Common myeloid progenitor, CD34-positive (primary cell): ENCODE results near the gene PRR14L.
A peak's percentile ranks its signal among the peaks of the same experiment; 100 is the strongest.

ENCODE experiments used
- CTCF ChIA-PET: fragments of 350-600 bp; sonication (Branson Sonifier 250); formaldehyde crosslinking; loops from one replicate; lab custom pipeline; 2021; ENCODE audit warnings: antibody characterized with exemption; lab: Charles Lee
- POLR2A ChIA-PET: fragments of 350-600 bp; sonication (Branson Sonifier 250); formaldehyde crosslinking; loops from one replicate; lab custom pipeline; 2021; ENCODE audit warnings: antibody characterized with exemption; lab: Charles Lee
- DNase-seq, 3 donors: peaks; one replicate each; pipeline versions ENCODE4 v3.0.0 to v3.0.0-alpha.2; 2013
- H3K27ac ChIP-seq, 2 experiments: 1 replicate in 1 of 2; 2 replicates in 1 of 2; pipeline ENCODE4 v1.7.0; 2013; ENCODE audit warnings: inconsistent platforms in 2 of 2, low read length in 2 of 2, mild to moderate bottlenecking in 2 of 2, low read depth in 1 of 2, moderate library complexity in 1 of 2; ENCODE audit not compliant: severe bottlenecking in 2 of 2, insufficient read depth in 1 of 2, poor library complexity in 1 of 2
- H3K27me3 ChIP-seq, 5 experiments: replicated peaks in 2 of 5; 1 replicate in 3 of 5; 2 replicates in 2 of 5; pipeline versions ENCODE4 v1.6.1 to v1.7.0; 2013; ENCODE audit warnings: low read length in 4 of 5, mild to moderate bottlenecking in 2 of 5, moderate library complexity in 2 of 5, inconsistent platforms in 1 of 5; ENCODE audit not compliant: insufficient read depth in 5 of 5, control insufficient read depth in 4 of 5
- H3K36me3 ChIP-seq, 4 experiments: 1 replicate in 2 of 4; 2 replicates in 2 of 4; pipeline versions ENCODE4 v1.6.1 to v1.7.0; 2013; ENCODE audit warnings: low read length in 3 of 4, control low read depth in 1 of 4, mild to moderate bottlenecking in 1 of 4; ENCODE audit not compliant: control insufficient read depth in 4 of 4, insufficient read depth in 4 of 4
- H3K4me1 ChIP-seq, 4 experiments: 1 replicate in 3 of 4; 2 replicates in 1 of 4; pipeline versions ENCODE4 v1.6.1 to v1.7.1; 2013; ENCODE audit warnings: low read length in 3 of 4, mild to moderate bottlenecking in 3 of 4, control low read depth in 1 of 4, inconsistent platforms in 1 of 4, moderate library complexity in 1 of 4; ENCODE audit not compliant: control insufficient read depth in 4 of 4, insufficient read depth in 4 of 4; ENCODE audit errors: control extremely low read depth in 1 of 4
- H3K4me3 ChIP-seq, 7 experiments: 1 replicate in 4 of 7; 2 replicates in 3 of 7; pipeline versions ENCODE4 v1.5.1 to v1.7.0; 2013; ENCODE audit warnings: mild to moderate bottlenecking in 7 of 7, low read length in 6 of 7, moderate library complexity in 6 of 7, inconsistent platforms in 2 of 7, low read depth in 2 of 7, control low read depth in 1 of 7; ENCODE audit not compliant: insufficient read depth in 4 of 7, control insufficient read depth in 1 of 7; ENCODE audit errors: extremely low read depth in 1 of 7
- H3K9me3 ChIP-seq, 5 experiments: 1 replicate in 4 of 5; 2 replicates in 1 of 5; pipeline versions ENCODE4 v1.6.1 to v1.7.1; 2013; ENCODE audit warnings: low read length in 4 of 5, mild to moderate bottlenecking in 2 of 5, inconsistent platforms in 1 of 5, low read depth in 1 of 5, moderate library complexity in 1 of 5; ENCODE audit not compliant: control insufficient read depth in 4 of 5, insufficient read depth in 2 of 5; ENCODE audit errors: control extremely low read depth in 1 of 5
- WGBS: methylation state at CpG from one replicate; pipeline ENCODE4 v1.1.5; 2013; ENCODE audit not compliant: insufficient coverage; 5-methylcytosine and 5-hydroxymethylcytosine counted together

The PRR14L gene

GRCh38 chr22:31683181-31684105 lies 66.5 kb downstream of the PRR14L start:
- Histone ChIP-seq H3K9me3 (no peaks in the 10 kb centered on the region), H3K27ac (no peak overlapping the region), H3K4me3 (no peak overlapping the region), H3K27me3 (no peaks in the 10 kb centered on the region), H3K36me3 (peaks cover 7 to 55% (median 39%) of the 10 kb centered on the region in 4 experiments), H3K4me1 (no peaks in the 10 kb centered on the region)
- ChIA-PET CTCF (interaction anchor here (1.0 kb wide), 1 partner anchor 92 kb away, joined by 3 read pairs; no protein-coding TSS in a partner anchor), POLR2A (no interaction called here)
- whole genome bisulfite sequencing = 97% methylated on average over 8 of the region's 13 CpGs
- DNase-seq = no peak

GRCh38 chr22:31682751-31683150 lies 67.2 kb downstream of the PRR14L start:
- DNase-seq = no peak
- H3K27me3 ChIP-seq = no peaks in the 10 kb centered on the region
- H3K4me3 ChIP-seq = no peak overlapping the region
- H3K27ac ChIP-seq = no peak overlapping the region
- ChIA-PET POLR2A (no interaction called here), CTCF (interaction anchor here (1.0 to 1.1 kb wide), 2 partner anchors 17 to 93 kb away, joined by 3 to 4 read pairs; no protein-coding TSS in a partner anchor)
- no peaks in the 10 kb centered on the region for H3K9me3 ChIP-seq
- H3K4me1 ChIP-seq = no peaks in the 10 kb centered on the region
- peaks cover 4 to 48% (median 39%) of the 10 kb centered on the region in 4 experiments for H3K36me3 ChIP-seq
- 93% methylated on average over 6 of the region's 7 CpGs for WGBS

- 95% methylated on average over 11 of the region's 17 CpGs for WGBS
- Histone ChIP-seq H3K36me3 (peaks cover 4 to 43% (median 35%) of the 10 kb centered on the region in 4 experiments), H3K27me3 (no peaks in the 10 kb centered on the region), H3K27ac (no peak overlapping the region), H3K4me1 (peaks cover 0 to 5% (median 1%) of the 10 kb centered on the region in 4 experiments), H3K9me3 (no peaks in the 10 kb centered on the region), H3K4me3 (no peak overlapping the region)
- CTCF ChIA-PET = interaction anchor here (0.7 to 1.1 kb wide), 4 partner anchors 16 to 124 kb away, joined by 3 to 4 read pairs (median 4); no protein-coding TSS in a partner anchor
- DNase-seq = no peak
- POLR2A ChIA-PET = no interaction called here
Measured at GRCh38 chr22:31681349-31682345, 68.3 kb downstream of the PRR14L start.

GRCh38 chr22:31680861-31681341 lies 69.0 kb downstream of the PRR14L start:
- WGBS = 93% methylated on average over 7 of the region's 9 CpGs
- Histone ChIP-seq H3K4me3 (no peak overlapping the region), H3K9me3 (no peaks in the 10 kb centered on the region), H3K27me3 (no peaks in the 10 kb centered on the region), H3K36me3 (peaks cover 4 to 37% (median 31%) of the 10 kb centered on the region in 4 experiments), H3K4me1 (peaks cover 0 to 10% (median 4%) of the 10 kb centered on the region in 4 experiments), H3K27ac (no peak overlapping the region)
- ChIA-PET POLR2A (no interaction called here), CTCF (interaction anchor here (0.7 to 1.1 kb wide), 3 partner anchors 15 to 123 kb away, joined by 3 to 4 read pairs (median 3); no protein-coding TSS in a partner anchor)
- DNase-seq = no peak

- CTCF ChIA-PET = no interaction called here
- Histone ChIP-seq H3K9me3 (no peaks in the 10 kb centered on the region), H3K4me3 (no peak overlapping the region), H3K27me3 (no peaks in the 10 kb centered on the region), H3K4me1 (peaks cover 0 to 10% (median 4%) of the 10 kb centered on the region in 4 experiments), H3K36me3 (peaks cover 0 to 16% (median 13%) of the 10 kb centered on the region in 4 experiments), H3K27ac (no peak overlapping the region)
- POLR2A ChIA-PET = no interaction called here
- WGBS = 98% methylated on average over 7 of the region's 7 CpGs
- DNase-seq = no peak
Measured at GRCh38 chr22:31678748-31679147, 71.2 kb downstream of the PRR14L start.

- peaks cover 0 to 4% (median 0%) of the 10 kb centered on the region in 5 experiments for H3K9me3 ChIP-seq
- 2% methylated on average over 20 of the region's 25 CpGs for WGBS
- POLR2A ChIA-PET = interaction anchor here (0.5 kb wide), 1 partner anchor 1022 kb away, joined by 3 read pairs; no protein-coding TSS in a partner anchor
- H3K27ac ChIP-seq = peak overlapping the region in 1 of 2 experiments; percentile 61
- peaks cover 0 to 10% (median 4%) of the 10 kb centered on the region in 4 experiments for H3K4me1 ChIP-seq
- CTCF ChIA-PET = interaction anchor here (0.8 to 3.6 kb wide), 4 partner anchors 9 to 186 kb away, joined by 3 to 19 read pairs (median 3); no protein-coding TSS in a partner anchor
- H3K36me3 ChIP-seq = peaks cover 0 to under 1% (median 0%) of the 10 kb centered on the region in 4 experiments
- H3K4me3 ChIP-seq = peak overlapping the region; percentile 38 to 87 (median 70)
- H3K27me3 ChIP-seq = no peaks in the 10 kb centered on the region
- peak; percentile 92 to 94 (median 94) for DNase-seq
Measured at GRCh38 chr22:31676700-31677099, 73.2 kb downstream of the PRR14L start.
